GM19035 (cell line): ENCODE data around the gene ZNF184.

Experiments
- ATAC-seq: cut with Tn5 transposase; IDR thresholded peaks from one replicate; pipeline ENCODE4 v1.9.1; 2021; ENCODE audit not compliant: unreplicated experiment

The ZNF184 gene

DNA sequence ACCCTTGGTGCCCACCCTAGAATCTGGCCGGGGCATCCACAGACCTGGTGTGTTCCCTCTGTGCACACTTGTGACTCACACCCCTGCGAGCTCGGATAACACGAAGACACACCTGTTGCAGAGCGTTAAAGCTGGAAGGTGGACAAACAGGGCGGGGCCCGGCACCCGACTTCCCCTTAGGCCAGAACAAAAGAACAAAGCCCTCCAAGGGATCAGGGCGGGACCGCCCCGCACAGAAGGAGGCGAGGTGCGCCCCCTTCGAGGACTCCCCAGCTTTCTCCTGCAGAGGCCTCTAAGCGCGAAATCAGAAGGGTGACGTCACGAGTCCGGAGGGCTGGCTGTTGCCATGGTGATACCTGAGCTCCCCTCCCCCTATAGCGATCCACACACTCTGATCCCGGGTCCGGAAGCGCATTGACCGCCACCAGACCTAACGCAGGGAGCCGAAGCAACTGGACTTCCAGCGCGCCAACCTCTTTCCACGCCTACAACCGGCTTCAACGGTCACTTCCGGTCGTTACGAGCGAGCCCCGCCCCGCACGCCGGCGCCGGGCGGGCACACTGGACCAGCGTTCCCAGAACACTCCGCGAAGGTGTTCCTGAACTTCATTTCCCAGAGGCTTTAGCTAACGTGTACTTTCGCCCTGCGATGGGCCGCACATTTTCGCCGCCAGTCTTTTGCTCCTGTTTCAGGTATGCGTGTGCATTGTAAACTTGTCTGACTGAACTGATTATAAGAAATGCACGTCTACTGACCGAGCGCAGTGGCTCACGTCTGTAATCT lies at the start of gene ZNF184:
Gene ZNF184, minus strand, starts transcription at position 489 of the 784 bp plus-strand sequence. CDS start 811 bp downstream, outside the sequence.
- peak; percentile 91 for ATAC-seq

DNA sequence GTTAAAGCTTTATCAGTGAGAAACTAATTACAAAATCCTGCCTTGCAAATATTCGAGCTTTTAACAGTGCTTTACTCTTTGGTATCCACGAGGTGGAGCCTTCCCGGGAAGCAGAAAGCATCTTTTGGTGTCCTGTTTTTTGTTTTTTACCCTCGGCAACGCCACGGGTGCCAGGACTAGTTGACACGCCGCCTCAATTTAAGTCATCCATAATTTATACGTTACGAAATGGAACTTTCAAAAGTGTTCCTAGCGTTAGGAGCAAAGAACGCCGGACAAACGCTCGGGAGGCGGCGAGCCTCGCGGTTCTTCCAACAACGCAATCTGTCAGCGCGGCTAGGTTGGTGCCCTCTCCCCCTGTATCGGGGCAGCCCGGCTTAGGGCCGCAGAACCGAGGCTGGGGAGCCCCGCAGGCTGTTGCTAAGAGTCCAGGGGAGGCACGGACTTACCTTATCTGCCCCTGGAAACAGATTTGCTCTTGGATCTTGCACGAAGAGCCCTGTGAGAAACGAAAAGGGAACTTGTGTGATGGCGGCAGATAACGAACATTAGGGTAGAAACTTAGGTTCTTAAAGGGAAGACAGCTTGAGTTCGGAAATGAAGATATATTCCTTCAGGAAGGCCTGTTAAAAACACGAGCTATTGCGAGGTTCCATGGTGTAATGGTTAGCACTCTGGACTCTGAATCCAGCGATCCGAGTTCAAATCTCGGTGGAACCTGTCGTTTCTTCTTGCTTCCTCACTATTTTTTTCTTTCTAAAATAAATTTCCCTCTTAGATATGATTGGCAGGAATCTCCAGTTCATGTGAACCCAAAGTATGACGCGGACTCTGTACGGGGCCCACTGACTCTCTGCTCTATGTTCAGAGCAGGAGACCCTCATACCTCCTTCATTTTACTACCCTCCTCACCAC lies 46.2 kb upstream of the ZNF184 start:
- ATAC-seq = peak; percentile 74

DNA sequence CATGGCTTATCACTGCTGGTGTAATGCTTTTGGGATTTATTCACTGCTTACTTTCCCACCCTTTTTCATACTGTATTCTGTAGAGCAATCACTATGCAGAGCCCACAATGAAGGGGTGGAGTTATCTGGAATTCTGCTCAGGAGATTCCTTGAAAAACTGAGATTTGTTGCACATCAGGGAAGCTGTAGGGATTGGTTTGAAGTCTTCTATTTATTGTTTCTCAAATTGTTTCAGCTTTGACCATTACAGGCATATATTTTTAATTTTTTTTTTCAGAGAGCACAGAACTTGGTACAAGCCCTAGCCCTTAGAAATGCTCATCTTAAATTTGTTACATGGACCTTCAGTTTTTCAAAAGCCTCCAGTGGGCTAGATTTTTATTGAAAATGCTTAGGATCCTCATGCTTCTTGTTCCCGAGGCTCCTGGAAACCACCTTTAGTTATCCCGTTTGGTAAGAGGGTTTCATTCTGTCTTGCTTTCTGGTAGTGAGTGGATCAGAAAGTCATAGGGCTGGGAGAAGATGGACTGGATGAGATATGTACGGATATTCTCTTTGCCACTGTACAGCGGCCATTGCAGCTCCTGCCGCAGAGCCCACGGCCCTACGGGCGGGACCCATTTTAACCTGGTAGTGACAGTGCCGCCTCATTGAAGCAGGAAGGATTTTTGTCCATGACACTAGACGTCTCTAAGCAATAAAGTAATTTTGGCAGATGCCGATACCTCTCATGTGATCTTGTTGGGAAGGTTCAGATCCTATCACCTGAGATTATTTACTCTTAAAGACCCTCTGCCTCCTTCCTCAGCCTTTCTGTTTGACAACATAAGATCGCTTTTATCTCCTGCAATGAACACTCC lies 45.3 kb upstream of the ZNF184 start:
- ATAC-seq = no peak

DNA sequence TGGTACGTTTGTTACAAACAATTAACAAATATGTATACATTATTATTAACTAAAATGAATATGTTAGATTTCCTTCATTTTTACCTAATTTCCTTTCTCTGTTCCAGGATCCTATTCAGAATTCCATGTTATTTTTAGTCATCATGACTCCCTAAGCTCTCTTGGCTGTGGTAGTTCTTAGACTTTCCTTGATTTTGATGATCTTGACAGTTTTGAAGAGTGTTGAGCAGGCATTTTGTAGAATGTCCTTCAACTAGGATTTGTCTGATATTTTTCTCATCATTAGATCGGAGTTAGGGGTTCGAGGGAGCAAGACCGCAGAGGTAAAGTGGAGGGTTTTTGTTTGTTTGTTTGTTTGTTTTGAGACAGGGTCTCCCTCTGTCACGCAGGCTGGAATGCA lies 44.3 kb upstream of the ZNF184 start:
- no peak for ATAC-seq

DNA sequence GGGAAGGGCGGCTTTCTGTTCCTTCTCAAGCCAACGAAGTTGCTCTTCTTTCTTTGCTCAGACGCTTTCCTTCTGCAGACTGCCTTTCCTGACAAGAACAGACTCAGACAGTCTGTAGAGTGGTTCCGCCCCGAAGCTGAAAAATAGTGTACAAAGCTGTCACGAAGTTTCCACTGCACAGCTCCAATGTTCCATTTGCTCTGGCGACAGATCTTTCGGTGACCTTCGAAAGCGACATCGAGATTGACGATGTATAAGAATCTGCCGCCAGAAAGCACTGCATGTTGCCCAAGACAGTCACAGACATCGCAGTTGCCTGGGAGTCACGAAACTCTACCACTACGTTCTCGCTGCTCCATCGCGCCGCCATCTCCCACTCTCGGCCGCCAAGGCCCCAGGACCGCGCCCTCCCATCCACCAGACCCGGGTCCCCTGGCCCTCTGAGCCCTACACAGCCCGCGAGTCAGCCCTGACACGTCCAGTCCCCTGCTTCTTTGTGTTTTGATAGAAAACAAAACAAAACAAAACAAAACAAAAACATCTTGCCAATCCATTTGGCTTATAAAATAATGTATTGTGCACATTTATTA lies 42.1 kb upstream of the ZNF184 start:
- no peak for ATAC-seq

DNA sequence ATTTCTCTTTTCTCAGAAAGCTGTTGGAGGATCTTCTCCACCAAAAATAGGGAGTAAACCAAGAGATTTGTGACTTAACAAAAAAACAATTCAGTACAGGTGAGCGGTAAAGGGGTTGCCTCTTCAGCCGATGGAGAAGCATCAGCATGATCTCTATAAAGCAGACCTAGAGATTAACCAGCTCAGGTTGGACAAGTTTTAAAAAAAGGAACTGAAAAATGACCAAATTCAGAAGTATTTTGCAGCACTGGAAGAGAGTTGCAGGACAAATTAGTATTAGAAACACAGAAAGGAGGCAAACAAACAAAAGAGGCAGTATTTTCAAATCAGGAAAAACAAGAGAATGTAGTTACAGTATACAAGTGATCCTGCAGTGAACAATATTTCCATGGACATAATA lies 39.6 kb upstream of the ZNF184 start:
- ATAC-seq = no peak

DNA sequence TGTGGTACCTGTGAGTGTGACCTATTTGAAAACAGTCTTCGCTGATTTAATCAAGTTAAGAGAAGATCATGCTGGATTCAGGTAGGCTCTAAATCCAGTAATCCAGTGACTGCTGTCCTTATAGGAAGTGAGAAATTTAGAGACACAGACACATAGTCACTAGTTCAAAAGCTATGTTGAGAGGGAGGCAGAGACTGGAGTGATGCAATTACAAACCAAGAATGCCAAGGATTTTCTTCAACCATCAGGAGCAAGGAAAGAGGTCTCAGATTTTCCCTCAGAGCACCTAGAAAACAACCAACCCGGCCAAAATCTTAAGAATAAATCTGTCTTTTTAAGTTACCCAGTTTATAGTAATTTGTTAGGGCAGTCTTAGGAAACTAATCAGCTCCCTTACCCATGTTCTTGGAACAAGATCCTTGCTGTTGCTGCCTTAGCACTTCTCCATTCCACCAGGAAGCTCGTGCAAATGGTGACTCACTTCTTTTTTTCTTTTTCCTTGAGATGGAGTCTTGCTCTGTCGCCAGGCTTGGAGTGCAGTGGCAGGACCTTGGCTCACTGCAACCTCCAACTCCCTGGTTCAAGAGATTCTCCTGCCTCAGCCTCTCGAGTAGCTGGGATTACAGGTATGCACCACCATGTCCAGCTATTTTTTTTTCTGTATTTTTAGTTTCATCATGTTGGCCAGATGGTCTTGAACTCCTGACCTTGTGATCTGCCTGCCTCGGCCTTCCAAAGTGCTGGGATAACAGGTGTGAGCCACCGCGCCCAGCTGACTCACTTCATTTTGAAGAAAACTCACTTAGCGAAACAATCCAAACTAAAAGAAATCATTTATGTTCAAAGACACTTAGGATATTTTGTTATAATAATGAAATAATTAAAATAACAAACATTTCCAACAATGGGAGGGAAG lies 34.4 kb upstream of the ZNF184 start:
- no peak for ATAC-seq

DNA sequence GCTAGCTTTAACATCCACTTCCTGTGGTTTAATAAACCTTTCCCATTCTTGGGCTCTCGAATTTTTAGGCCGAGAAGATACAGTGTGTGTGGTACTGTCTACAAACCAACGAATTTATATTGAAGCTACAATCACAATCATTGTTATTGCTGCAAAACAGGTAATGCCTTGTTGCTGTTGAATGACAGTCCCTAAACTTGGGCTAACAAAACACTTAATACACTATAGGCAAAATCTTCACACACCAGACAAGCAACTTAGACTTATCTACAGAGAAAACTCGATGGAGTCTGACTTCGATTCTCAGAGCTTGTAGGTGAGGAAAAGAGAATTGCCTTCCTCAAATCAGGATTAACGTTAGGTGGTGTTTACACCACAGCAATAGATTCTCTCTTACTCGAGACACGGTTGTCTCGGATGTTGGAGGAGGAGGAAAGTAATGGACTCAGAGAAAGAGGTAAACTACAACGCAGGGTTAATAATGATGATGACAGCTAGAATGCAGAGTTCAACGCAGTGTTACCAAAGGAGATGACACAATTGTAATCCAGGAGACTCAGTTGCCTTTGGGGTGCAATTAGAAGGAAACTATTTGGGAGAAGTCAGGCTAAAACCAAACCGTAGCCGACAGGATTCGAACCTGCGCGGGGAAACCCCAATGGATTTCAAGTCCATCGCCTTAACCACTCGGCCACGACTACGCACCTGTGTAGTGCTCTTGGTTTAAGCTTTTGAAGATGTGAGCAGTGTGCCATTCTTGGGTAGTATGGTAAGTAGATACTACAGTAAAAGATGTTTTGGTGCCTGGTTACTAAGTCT lies 32.5 kb upstream of the ZNF184 start:
- ATAC-seq = no peak

DNA sequence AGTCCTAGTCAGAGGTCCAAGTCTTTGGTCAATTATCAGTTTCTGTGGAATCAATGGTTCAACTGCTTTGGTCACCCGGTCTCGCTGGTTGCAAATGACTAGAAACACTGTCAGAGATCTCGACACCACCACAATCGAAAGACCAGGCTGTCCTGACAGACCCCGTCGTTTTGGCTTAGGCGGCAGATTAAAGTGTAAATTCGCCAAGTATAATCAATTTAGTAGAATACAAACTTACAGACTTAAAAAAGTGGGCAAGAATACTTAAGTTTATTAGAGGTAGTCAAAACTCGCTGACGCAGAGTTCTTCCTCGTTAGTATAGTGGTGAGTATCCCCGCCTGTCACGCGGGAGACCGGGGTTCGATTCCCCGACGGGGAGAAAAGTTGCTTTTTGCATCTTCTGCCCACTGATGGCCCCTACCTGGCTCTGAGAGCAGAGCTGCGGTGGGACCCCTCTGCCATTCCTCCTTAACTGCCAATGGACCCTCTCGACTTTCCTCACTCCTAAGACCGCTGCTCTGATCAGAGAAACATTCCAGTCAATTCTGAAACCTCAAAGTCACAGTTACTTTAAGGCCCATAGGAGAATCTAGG lies 30.6 kb upstream of the ZNF184 start:
- ATAC-seq = peak; percentile 39

DNA sequence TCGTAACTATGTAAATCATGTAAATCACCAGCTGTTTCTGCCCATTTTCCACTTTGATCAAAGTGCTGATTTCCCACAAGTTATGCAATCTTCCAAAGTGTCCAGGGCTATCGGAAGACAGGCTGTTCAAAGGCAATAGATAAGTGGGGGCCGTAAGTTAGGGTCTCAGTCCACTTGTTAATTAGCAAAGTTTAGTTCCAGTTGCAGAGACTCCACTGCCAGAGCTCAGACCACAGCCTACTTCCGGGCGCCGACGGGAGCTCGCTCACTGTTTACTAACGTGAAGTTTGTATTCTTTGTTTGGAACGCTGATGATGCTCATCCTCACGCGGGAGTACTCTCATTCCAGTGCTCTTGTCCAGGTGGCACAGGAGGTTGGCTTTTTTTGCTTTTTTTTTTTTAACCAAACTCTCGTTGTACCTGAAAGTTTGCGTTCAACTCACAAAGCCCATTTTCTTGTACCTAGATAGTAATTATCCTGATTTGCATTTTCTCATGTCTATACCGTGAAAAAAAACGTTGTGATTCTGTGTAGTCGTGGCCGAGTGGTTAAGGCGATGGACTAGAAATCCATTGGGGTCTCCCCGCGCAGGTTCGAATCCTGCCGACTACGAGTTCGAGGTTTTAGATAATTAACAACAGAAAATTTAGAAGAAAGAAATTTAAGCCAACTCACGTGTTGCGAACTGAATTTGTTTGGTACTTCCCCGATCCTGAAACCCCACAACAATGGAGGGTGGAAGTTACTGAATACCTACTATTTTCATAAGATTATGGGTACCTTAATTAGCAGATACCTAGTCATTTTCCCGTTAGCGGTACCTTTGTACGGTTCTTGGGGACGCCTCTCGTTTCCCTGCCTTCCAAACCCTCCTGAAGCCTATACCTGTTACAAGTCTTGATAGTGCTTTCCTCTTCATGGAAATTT lies 29.9 kb upstream of the ZNF184 start:
- ATAC-seq = peak; percentile 60

DNA sequence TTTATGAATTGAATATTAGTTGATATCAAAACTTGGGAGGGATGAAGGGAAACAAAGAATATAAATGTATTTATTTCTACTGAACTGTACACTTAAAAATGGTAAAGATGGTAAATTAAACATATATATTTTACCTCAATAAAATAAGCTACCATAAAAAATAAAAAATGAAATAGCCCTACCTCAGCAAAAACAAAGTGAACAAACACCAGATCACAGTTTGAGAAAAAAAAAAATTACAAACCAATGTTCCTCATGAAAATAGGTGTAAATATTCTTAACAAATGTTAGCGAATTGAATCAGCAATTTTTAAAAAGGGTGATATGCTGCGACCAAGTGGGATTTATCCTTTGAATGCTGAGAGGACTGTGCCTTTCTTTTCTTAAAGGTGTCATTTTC lies 28.3 kb upstream of the ZNF184 start:
- ATAC-seq = no peak

DNA sequence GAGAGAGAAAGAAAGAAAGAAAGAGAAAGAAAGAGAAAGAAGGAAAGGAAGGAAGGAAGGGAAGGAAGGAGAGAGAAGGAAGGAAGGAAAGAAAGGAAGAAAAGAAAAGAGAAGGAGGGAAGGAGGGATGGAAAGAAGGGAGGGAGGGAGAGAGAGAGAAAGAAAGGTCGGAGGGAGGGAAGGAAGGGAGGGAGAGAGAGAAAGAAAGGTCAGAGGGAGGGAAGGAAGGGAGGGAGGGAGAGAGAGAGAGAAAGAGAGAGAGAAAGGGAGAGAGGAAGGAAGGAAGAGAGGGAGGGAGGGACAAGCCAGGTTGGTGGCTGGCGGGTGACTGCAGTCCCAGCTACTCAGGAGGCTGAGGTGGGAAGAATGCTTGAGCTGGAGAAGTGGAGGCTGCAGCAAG lies 27.3 kb upstream of the ZNF184 start:
- no peak for ATAC-seq

DNA sequence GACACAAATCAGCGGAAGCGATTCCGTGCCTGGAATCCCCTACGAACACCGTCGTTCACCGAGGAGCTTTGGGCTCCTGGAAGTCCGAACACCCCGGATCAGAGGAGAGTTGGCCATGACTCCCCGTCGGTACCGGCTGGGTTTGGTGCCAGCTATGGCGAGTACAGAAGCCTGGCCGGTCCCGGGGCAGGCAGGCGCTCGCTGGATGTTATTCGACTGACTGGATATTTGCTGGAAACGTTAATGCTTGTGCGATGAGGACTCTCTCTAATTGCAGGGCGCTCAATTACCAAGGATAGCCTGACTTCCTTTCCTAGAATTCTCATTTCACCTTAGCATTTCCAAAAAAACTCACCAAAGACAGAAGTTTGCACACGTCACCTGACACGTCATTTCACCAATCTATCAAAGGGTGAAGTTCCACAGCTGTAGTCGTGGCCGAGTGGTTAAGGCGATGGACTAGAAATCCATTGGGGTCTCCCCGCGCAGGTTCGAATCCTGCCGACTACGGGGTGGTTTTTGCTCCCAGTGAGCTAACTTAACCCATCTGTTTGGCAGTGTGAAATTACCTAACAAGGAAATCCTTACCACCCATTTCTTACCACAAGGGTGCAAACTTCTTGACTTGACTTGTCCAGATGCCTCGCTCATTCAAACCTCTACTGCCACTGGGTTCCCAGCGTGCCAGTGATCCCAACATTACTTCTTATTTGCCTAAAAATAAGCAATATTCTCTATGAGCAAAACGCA lies 22.7 kb upstream of the ZNF184 start:
- peak; percentile 65 for ATAC-seq

DNA sequence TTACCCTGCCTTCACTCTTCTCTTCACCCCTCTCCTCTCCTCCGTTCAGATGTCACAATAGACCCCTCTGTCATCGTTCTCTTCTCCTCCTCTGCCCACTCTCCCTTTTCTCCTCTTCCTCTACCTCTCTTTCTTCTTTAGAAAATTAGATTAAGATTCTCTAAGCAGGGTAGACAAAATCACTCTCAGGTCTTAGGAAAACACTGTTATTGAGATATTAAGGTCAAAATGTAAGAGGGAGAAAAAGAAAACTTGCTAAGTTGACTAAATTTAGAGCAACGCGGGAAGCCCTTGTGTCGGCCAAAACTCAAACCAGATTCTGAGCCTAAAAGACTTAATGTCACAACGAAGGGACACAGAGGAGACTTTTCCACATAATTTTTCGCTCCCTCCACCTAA lies 22.1 kb upstream of the ZNF184 start:
- peak; percentile 16 for ATAC-seq

DNA sequence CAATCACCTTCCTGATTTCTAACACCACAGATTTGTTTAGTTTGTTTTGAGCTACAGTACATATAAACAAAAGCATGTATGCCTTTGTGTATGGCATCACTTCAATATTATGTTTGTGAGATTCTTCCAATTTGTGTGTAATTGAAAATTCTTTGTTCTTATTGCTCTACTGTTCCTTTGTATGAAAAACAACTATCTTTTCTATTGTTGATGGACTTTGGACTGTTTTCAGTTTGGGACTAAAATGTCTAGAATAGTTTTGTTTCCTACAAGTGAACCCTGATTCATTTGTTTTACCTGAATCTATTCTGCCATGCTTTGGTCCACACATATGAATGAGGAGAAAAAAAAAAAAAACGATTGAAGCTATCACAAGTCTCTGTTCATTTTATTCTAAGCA lies 21.2 kb upstream of the ZNF184 start:
- ATAC-seq = no peak

DNA sequence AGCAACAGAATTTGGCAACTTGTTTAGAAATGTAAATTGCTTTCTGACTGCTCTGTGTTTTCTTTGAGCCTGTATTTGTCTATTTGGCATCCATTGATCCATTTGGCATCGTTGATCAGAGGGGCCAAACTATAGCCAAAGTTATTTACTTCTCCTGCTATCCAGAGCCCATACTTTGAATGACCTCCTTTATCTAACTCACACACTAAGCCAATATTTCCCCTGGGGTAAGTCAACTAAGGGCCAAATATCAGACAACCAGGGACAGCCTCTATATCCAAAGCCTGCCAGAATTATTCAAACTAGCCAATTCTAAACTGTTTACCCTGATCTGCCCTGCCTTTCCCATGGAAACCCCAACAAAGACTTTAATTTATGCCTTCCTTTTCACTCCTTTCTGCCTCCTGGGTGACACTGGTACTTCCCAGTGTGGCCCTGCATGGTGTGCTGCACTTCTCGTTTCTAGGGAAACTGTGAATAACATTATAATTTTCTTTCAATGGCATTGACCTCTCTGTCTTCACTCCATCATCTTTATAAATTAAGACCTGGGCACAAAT lies 19.8 kb upstream of the ZNF184 start:
- ATAC-seq = no peak
